HG03175 (cell line): ENCODE results near the gene SLC47A1.
A peak's percentile ranks its signal among the peaks of the same experiment; 100 is the strongest.
"Not testable (repeated sequence)": the region's sequence is repeated elsewhere in the genome, so short reads cannot be mapped to it uniquely, and the experiment has no call there.

Experiments
- ATAC-seq: cut with Tn5 transposase; IDR thresholded peaks from one replicate; pipeline ENCODE4 v1.9.1; 2021; ENCODE audit warnings: mild to moderate bottlenecking, moderate library complexity; ENCODE audit not compliant: unreplicated experiment

Gene SLC47A1, protein sequence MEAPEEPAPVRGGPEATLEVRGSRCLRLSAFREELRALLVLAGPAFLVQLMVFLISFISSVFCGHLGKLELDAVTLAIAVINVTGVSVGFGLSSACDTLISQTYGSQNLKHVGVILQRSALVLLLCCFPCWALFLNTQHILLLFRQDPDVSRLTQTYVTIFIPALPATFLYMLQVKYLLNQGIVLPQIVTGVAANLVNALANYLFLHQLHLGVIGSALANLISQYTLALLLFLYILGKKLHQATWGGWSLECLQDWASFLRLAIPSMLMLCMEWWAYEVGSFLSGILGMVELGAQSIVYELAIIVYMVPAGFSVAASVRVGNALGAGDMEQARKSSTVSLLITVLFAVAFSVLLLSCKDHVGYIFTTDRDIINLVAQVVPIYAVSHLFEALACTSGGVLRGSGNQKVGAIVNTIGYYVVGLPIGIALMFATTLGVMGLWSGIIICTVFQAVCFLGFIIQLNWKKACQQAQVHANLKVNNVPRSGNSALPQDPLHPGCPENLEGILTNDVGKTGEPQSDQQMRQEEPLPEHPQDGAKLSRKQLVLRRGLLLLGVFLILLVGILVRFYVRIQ

GRCh38 chr17:19533718-19534561 lies at the start of gene SLC47A1:
SLC47A1 (plus strand) TSS chr17:19533854; CDS start chr17:19533940, 86 bp downstream.
- ATAC-seq, result no peak

GRCh38 chr17:19485800-19486340 lies 47.8 kb upstream of the SLC47A1 start:
- no peak for ATAC-seq

- no peak for ATAC-seq
These were observed 47.2 kb upstream of the SLC47A1 start for GRCh38 chr17:19486351-19487023.

DNA sequence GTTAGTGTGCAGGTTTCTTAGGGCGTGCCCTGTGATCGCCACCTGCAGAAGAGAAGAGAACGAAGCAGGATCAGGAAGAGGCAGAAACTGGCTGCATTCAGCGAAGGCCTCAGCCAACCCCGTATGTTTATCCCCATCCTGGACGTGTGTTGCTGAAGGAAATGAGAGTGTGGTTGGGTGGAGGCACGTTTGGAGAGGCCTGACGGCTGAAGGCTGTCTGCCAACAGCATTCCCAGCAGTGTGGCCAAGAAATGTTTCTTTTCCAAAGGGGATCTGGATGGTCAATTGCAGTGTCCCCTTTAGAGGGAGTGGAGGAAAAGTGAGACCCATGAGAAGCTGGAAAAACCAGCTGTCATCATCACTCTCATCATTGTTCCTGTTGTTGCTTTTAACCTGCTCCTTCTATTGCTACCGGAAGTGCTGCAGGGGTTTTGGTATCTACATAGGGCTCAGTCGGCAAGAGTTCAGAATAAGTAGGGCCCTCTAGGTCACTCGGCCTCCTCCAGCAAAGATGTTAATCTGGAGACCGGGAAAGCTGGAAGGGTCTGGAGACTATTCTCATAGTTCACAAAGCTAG lies 46.5 kb upstream of the SLC47A1 start:
- no peak for ATAC-seq

DNA sequence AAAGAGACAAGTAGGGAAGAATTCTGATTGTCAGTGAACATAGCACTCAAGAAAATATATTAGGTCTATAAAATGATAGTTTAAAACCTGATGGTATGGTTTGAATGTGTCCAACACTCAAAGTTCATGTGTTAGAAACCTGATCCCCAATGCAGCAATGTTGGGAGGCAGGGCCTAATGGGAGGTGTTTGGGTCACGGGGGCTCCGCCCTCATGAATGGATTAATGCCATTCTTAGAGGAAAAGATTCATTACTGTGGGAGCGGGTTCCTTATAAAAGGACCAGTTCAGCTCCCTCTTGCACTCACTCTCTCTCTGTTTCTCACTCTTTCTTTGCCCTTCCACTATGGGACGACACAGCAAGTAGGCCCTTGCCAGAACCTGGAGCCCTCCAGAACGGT lies 41.5 kb upstream of the SLC47A1 start:
- ATAC-seq, result no peak

- no peak for ATAC-seq
These were observed 38.5 kb upstream of the SLC47A1 start for GRCh38 chr17:19494961-19495806.

DNA sequence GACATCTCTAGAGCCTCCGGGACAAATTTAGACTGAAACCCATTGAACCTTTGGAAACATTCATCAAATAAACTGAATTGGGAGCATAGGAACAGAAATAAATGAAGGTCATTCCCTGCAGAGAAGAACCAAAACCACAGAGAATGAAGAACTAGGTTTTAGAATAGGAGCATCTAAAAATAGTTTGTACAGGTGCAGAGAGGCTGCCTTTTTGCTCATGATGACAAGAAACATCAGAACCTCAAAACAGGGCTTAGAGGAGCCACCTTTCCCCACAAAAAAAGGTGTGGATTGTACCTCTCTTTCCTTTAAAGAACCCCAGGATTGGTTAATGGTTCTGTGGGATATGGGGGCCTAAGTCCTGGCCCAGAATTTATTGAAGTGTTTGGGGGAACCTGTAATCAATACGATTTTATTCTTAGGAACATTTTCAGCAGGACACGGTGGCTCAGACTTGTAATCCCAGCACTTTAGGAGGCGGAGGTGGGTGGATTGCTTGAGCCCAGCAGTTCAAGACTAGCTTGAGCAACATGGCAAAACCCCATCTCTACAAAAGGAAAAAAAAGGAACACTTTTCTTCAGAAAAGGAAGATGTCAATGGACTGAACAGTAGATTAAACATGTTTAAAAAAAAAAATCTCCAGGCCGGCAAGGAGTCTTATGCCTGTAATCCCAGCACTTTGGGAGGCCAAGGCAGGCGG lies 37.7 kb upstream of the SLC47A1 start:
- no peak for ATAC-seq

DNA sequence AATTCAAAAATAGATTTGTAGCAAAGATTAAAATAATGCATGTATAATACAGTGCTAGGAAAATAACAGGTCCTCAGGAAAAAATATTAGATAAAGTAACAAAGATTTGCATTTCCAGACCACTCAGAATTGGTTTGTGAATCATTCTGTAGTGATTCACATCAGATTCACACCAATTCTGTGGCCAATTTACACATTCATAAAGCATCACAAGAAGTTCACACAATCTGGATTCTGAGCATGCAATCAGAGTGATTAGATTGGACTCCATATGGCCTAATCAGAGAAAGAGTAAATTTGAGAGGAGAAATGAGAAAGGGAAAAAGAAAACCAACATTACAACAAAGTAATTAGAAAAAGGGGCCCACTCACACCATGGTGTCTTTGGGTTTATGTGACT lies 36.0 kb upstream of the SLC47A1 start:
- ATAC-seq, result no peak

- ATAC-seq, result no peak
These were observed 32.4 kb upstream of the SLC47A1 start for GRCh38 chr17:19501219-19501618.

DNA sequence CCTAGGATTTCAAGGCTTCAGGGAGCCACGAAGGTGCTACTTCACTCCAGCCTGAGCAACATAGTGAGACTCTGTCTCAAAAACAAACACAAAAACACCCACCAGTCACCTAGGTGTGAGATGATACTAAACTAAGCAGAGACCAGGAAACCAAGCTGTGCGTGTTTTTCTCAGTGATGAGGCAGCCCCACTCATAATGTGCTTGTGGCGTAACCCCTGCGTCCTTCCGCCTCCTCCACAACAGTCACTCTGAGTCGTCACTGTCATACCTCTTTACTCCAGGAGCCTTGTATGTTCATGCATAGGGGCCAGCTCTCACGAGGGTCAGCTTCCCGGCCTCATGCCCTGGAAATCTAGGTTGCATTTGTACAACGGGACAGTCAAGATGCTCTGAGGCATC lies 31.1 kb upstream of the SLC47A1 start:
- no peak for ATAC-seq

GRCh38 chr17:19505561-19505960 lies 28.1 kb upstream of the SLC47A1 start:
- ATAC-seq, result not testable (repeated sequence)

GRCh38 chr17:19507775-19508576 lies 25.7 kb upstream of the SLC47A1 start:
- ATAC-seq, result peak; percentile 63

DNA sequence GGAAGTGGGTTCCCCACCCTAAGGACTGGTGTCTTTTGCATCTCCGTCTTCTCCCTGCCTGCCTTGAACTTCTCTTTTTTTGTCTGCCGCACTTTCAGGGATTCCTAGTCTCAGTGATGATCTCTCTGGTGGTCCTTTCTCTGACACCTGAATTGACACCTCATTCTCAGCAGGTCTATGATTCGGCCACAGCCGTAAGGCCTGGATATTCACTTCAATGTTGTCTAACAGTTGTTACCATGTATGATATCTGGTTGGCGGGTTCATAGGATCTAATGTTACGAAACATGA lies 25.1 kb upstream of the SLC47A1 start:
- ATAC-seq, result no peak

DNA sequence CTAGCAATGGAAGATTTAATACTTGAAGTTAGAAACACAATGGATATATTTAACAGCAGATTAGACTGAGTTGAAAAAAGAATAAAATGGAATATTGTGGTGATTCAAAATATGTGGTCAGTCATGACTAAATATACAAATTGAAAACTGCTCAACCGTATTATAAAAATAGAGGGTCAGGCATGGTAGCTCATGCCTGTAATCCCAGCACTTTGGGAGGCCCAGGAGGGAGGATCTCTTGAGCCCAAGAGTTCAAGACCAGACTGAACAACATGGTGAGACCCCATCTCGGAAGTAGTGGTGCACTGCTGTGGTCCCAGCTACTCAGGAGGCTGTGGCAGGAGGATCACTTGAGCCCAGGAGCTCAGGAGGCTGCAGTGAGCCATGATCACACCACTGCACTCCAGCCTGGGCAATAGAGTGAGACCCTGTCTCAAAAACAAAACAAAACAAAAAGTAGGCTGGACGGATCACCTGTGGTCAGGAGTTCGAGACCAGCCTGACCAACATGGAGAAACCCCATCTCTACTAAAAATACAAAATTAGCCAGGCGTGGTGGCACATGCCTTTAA lies 24.3 kb upstream of the SLC47A1 start:
- not testable (repeated sequence) for ATAC-seq

DNA sequence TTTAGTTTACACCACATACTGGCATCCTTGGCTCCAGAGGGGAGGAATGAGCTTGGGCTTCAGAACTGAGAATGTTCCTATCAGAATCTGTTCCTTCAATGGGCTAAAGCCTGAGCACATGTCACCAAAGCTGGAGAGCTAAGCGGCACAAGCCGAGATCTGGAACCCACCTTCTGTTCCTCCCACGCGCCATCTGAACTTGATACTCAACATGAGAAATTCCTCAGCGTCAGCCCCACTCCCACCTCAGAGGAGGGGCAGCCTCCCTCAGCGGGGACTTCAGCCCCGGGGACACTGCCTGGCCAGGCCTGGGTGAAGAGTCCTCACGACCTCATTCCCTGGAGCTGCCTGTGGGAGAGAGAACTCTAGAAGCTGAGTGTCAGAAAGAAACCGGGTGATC lies 22.8 kb upstream of the SLC47A1 start:
- ATAC-seq, result no peak

DNA sequence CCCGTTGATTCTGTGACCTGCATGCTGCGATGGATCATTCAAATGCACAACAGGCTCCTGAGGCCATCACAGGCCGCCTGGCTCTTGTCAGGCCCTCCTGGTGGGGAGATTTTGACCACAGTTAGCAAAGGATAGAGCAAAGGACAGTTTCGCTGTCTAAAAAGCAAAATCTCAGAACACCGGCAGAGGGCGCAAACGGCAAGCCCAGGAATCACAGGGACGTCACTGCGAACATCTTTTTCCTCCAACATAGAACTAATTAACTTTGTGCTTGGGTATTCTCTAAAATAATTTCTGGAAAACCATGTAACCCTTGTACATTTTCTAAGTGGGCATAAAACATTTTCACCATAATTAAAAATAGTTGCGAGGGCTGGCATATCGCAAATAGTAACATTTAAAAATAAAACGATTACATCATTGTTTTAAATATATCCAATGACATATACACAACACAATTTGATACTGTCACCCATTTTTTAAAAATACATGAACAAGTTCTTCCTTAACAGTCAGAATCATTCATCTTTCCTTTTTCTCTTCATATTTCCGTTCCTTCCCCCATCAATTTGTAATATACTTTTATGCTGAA lies 19.7 kb upstream of the SLC47A1 start:
- peak; percentile 63 for ATAC-seq

DNA sequence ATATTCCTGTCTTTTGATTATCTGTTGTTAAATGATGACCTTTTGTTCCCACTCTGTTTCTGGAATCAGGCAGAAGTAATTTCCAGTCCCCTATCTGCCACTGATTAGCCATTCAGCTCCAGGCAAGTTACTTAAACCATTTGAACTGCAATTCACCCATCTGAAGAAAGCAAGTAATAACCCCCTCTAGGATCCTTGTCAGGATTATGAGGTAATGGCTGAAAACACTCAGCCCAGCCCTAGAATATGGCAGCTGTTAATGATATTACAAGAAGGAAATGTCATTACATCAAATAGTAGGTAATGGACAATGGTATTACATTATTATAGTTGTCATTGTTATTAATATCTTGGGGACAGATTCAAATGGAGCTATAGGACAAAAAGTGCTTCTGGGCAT lies 16.0 kb upstream of the SLC47A1 start:
- no peak for ATAC-seq
